Left kidney (tissue), 2 donors: ENCODE measurements around the gene KCNH4. TPM values are rescaled to one million over a fixed set of nuclear protein-coding genes. Genes with fewer than 3 reads are reported as not detected.

Experiments used
- DNase-seq: peaks from one replicate; pipeline ENCODE4 v3.0.0-alpha.2; 2013
- polyA plus RNA-seq: library from polyadenylated mRNA; unstranded; fragments of 120-200 nt; gene quantifications from one replicate; pipeline ENCODE4 v1.2.1, GENCODE V29; 2013; ENCODE audit not compliant: insufficient read length

Gene KCNH4
- polyA plus RNA-seq, 1 donor: not detected

- DNase-seq: no peak
Observed at GRCh38 chr17:42117397-42118125, 63.4 kb downstream of the KCNH4 start.

GRCh38 chr17:42116705-42117396, 64.1 kb downstream of the KCNH4 start:
- peak; percentile 86 for DNase-seq

GRCh38 chr17:42114118-42114517, 66.8 kb downstream of the KCNH4 start:
- no peak for DNase-seq

- DNase-seq: no peak
Observed at GRCh38 chr17:42113293-42114069, 67.5 kb downstream of the KCNH4 start.

GRCh38 chr17:42112552-42113176, 68.3 kb downstream of the KCNH4 start, which contains the start of gene DHX58:
TSS of gene DHX58 (minus strand) at chr17:42112714. CDS start at chr17:42111892, 822 bp downstream.
- DNase-seq: no peak

GRCh38 chr17:42111871-42112551, 68.9 kb downstream of the KCNH4 start:
- DNase-seq: no peak

- no peak for DNase-seq
Observed at GRCh38 chr17:42111265-42111636, 69.7 kb downstream of the KCNH4 start.

GRCh38 chr17:42110301-42111264, 70.4 kb downstream of the KCNH4 start:
- DNase-seq: no peak

- DNase-seq: no peak
Observed at GRCh38 chr17:42109086-42109485, 71.9 kb downstream of the KCNH4 start.

GRCh38 chr17:42107597-42108576, 73.1 kb downstream of the KCNH4 start:
- peak; percentile 73 for DNase-seq

GRCh38 chr17:42107124-42107523, 73.8 kb downstream of the KCNH4 start:
- no peak for DNase-seq

Other genes with a start within 250 kb of the KCNH4 start
- 62.5 TPM for gene CNP, start 214.3 kb downstream of the KCNH4 start, polyA plus RNA-seq
- gene DNAJC7, start 163.7 kb downstream of the KCNH4 start, polyA plus RNA-seq: 178 TPM
- gene NKIRAS2, start 161.1 kb downstream of the KCNH4 start, polyA plus RNA-seq: 49.4 TPM
- gene C17orf113, start 130.5 kb downstream of the KCNH4 start, polyA plus RNA-seq: 4.7 TPM
- gene ZNF385C, start 82.7 kb downstream of the KCNH4 start, polyA plus RNA-seq: 9.6 TPM
- 6.8 TPM for gene DHX58, start 68.4 kb downstream of the KCNH4 start, polyA plus RNA-seq
- gene KAT2A, start 59.8 kb downstream of the KCNH4 start, polyA plus RNA-seq: 70.7 TPM
- 0.17 TPM for gene HSPB9, start 58.3 kb downstream of the KCNH4 start, polyA plus RNA-seq
- gene RAB5C, start 26.2 kb downstream of the KCNH4 start, polyA plus RNA-seq: 111 TPM
- gene HCRT, start 4.3 kb upstream of the KCNH4 start, polyA plus RNA-seq: not detected
- 14.6 TPM for gene GHDC, start 13.4 kb upstream of the KCNH4 start, polyA plus RNA-seq
- gene STAT5B, start 95.2 kb upstream of the KCNH4 start, polyA plus RNA-seq: 54.4 TPM
- gene STAT5A, start 107.4 kb upstream of the KCNH4 start, polyA plus RNA-seq: 5.0 TPM
- gene STAT3, start 207.3 kb upstream of the KCNH4 start, polyA plus RNA-seq: 65.2 TPM
- gene CAVIN1, start 242.1 kb upstream of the KCNH4 start, polyA plus RNA-seq: 47.4 TPM